ENCODE results near the gene HUNK.

DNA sequence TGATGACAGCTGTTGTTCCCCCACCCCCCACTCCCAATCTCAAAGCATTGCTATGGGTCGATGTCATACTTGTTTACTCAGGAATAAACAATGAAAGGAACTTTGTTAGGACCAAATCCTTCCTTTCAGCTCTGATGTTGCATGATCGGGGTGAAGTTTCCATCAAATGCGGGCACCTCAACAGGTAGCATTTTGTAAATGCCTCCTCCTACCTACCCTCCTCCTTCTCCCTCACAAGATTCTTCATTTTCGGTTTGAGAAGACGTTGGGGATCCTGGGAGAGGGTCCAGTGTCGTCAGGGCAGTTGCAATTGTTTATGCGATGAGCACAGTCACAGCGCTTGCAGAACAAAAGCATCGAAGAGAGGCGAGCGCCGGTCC is 758 bp upstream of the HUNK start:
- TF ChIP-seq EZH2 (IDR thresholded peaks at IDR 0.05; ENCODE audit: low read length): no peak
- TF ChIP-seq, protein P1, sequence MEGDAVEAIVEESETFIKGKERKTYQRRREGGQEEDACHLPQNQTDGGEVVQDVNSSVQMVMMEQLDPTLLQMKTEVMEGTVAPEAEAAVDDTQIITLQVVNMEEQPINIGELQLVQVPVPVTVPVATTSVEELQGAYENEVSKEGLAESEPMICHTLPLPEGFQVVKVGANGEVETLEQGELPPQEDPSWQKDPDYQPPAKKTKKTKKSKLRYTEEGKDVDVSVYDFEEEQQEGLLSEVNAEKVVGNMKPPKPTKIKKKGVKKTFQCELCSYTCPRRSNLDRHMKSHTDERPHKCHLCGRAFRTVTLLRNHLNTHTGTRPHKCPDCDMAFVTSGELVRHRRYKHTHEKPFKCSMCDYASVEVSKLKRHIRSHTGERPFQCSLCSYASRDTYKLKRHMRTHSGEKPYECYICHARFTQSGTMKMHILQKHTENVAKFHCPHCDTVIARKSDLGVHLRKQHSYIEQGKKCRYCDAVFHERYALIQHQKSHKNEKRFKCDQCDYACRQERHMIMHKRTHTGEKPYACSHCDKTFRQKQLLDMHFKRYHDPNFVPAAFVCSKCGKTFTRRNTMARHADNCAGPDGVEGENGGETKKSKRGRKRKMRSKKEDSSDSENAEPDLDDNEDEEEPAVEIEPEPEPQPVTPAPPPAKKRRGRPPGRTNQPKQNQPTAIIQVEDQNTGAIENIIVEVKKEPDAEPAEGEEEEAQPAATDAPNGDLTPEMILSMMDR (optimal IDR thresholded peaks at IDR 0.05 in 1 of 3, IDR thresholded peaks at IDR 0.05 in 1 of 3, conservative IDR thresholded peaks at IDR 0.05 in 1 of 3; ENCODE audit: extremely low read depth in 1 of 3, insufficient read depth in 2 of 3, low read length in 3 of 3): no peak
